Activated T-helper 2 cell treated with anti-CD3 and anti-CD28 coated beads, Interferon-gamma antibody, Interleukin-2, Interleukin-4, amounts not matched to agents 10 μg/mL and 5 μg/mL and 100 μg/mL, durations not matched to agents 14 hours and 24 hours and 36 hours (primary cell): ENCODE data around the gene PPP2R2C. TPM values are rescaled to one million over a fixed set of nuclear protein-coding genes. Genes with fewer than 3 reads are reported as not detected.
A peak's percentile ranks its signal among the peaks of the same experiment; 100 is the strongest.

ENCODE experiments used
- DNase-seq: peaks from one replicate; pipeline ENCODE4 v3.0.0; 2021; ENCODE audit warnings: low spot score
- H3K27ac Mint-ChIP-seq: one replicate; pipeline ENCODE4 v1.8.0; 2021; ENCODE audit warnings: mixed read lengths
- H3K27me3 Mint-ChIP-seq: one replicate; pipeline ENCODE4 v1.8.0; 2021; ENCODE audit warnings: low read depth, mixed read lengths
- H3K36me3 Mint-ChIP-seq: one replicate; pipeline ENCODE4 v1.8.0; 2021; ENCODE audit warnings: low read depth, mixed read lengths
- H3K4me1 Mint-ChIP-seq: one replicate; pipeline ENCODE4 v1.8.0; 2021; ENCODE audit warnings: low read depth, mixed read lengths
- H3K4me3 Mint-ChIP-seq: one replicate; pipeline ENCODE4 v1.8.0; 2021; ENCODE audit warnings: low read depth, mild to moderate bottlenecking, moderate library complexity, mixed read lengths
- H3K9me3 Mint-ChIP-seq: one replicate; pipeline ENCODE4 v1.8.0; 2021; ENCODE audit warnings: mixed read lengths
- intact Hi-C: fragments of 100-400 bp; cut with micrococcal nuclease; formaldehyde crosslinking; loops from one replicate; pipeline ENCODE4 v1.15.1; 2023
- total RNA-seq: library from RNA; stranded (reverse); gene quantifications from 2 replicates; pipeline ENCODE4 v1.2.3, GENCODE V29; 2022

The PPP2R2C gene
- total RNA-seq, 1 donor from 2014 or later = not detected

GRCh38 chr4:6272863-6273660 lies 199.4 kb downstream of the PPP2R2C start:
- Mint-ChIP-seq H3K4me3 (no peak overlapping the region), H3K4me1 (peaks cover 9% of the 10 kb centered on the region), H3K36me3 (no peaks in the 10 kb centered on the region), H3K27me3 (peaks cover 26% of the 10 kb centered on the region), H3K27ac (no peak overlapping the region), H3K9me3 (no peaks in the 10 kb centered on the region)
- intact Hi-C loops = no loop called here
- no peak for DNase-seq

DNA sequence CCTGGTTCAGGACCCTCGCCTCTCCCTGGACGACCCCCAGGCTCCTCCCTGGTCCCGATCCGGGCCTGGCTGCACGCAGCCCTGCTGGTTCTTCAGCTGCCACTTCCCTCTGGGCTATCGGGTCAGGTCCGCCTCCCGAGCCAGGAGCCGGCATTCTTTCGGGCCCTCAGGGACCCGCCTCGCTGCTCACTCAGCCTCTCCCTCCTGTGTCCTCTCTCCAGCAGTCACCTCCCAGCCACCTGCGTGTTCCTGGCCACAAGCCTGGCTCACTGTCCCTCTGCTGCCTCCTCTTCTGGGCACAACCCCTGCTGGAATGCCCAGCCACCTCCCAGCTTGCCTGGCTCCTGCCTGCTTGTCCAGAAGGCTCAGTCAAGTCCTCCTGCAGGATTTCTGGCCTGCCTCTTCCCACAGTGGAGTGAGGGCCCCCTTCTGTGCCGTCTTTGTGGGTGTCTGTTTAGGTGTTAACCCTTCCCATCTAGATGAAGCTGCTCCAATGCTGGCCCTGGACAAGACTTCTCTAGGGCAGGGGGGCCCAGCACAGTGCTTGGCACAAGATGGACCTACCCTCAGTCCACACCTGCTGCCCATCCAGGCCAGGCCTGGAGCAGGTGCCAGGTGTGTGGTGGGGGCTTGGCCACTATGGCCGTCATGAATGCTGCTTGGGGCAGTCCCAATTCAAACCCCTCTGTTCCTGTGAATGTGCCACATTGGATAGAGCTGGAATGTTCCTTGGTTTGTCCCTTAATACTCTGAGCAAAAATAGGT lies 200.5 kb downstream of the PPP2R2C start:
- peaks cover 35% of the 10 kb centered on the region for H3K27me3 Mint-ChIP-seq
- no peaks in the 10 kb centered on the region for H3K36me3 Mint-ChIP-seq
- H3K4me3 Mint-ChIP-seq = peak overlapping the region; percentile 56
- DNase-seq = no peak
- H3K9me3 Mint-ChIP-seq = no peaks in the 10 kb centered on the region
- no peak overlapping the region for H3K27ac Mint-ChIP-seq
- H3K4me1 Mint-ChIP-seq = peaks cover 17% of the 10 kb centered on the region
- intact Hi-C loops = no loop called here

DNA sequence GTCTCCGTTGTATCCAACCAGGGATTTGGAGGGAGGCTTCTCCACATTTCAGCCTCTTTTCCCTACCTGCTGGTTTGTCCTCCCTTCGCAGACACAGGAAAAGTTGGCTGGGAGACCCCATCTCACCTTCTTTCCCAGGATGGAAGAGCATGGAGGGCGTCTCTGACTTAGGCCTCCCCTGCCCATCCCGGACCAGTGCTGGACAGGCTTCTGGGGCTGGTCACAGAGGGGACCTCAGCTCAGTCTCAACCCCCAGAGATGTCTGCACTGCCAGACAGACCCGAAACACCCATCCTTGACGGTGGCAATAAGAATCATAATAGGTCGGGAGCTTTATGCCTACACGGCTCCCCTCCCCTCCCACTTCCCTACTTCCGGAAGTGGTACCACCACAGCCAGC lies 201.2 kb downstream of the PPP2R2C start:
- no peak for DNase-seq
- no peak overlapping the region for H3K27ac Mint-ChIP-seq
- intact Hi-C loops = no loop called here
- peaks cover 17% of the 10 kb centered on the region for H3K4me1 Mint-ChIP-seq
- no peaks in the 10 kb centered on the region for H3K9me3 Mint-ChIP-seq
- H3K36me3 Mint-ChIP-seq = no peaks in the 10 kb centered on the region
- H3K27me3 Mint-ChIP-seq = peaks cover 37% of the 10 kb centered on the region
- H3K4me3 Mint-ChIP-seq = peak overlapping the region; percentile 47

GRCh38 chr4:6270636-6271121 lies 201.7 kb downstream of the PPP2R2C start:
- Mint-ChIP-seq H3K27me3 (peaks cover 37% of the 10 kb centered on the region), H3K4me1 (peaks cover 17% of the 10 kb centered on the region), H3K36me3 (no peaks in the 10 kb centered on the region), H3K9me3 (no peaks in the 10 kb centered on the region), H3K27ac (no peak overlapping the region), H3K4me3 (peak overlapping the region; percentile 72)
- no peak for DNase-seq
- intact Hi-C loops = no loop called here

Other genes starting within 250 kb of the PPP2R2C start
- gene WFS1, start 202.8 kb downstream of the PPP2R2C start, total RNA-seq = 4.4 and 5.9 TPM in 2 replicates
- gene MAN2B2, start 102.6 kb upstream of the PPP2R2C start, total RNA-seq = 14.9 and 16.3 TPM in 2 replicates
- 105 TPM in 2 replicates for gene MRFAP1, start 168.1 kb upstream of the PPP2R2C start, total RNA-seq
- gene S100P, start 221.3 kb upstream of the PPP2R2C start, total RNA-seq = 3.4 and 5.8 TPM in 2 replicates
- gene MRFAP1L1, start 237.3 kb upstream of the PPP2R2C start, total RNA-seq = 46.6 and 49.6 TPM in 2 replicates
- 18.2 and 20.8 TPM in 2 replicates for gene BLOC1S4, start 243.6 kb upstream of the PPP2R2C start, total RNA-seq